ENCODE measurements around the gene PRTG. TPM values are rescaled to one million over a fixed set of nuclear protein-coding genes. Genes with fewer than 3 reads are reported as not detected.

PRTG gene
- total and polyA plus RNA-seq, 2 donors (not counting 3 experiments of a cell fraction or from before 2014, with no cell fraction given): 3.4 to 12.4 TPM

DNA sequence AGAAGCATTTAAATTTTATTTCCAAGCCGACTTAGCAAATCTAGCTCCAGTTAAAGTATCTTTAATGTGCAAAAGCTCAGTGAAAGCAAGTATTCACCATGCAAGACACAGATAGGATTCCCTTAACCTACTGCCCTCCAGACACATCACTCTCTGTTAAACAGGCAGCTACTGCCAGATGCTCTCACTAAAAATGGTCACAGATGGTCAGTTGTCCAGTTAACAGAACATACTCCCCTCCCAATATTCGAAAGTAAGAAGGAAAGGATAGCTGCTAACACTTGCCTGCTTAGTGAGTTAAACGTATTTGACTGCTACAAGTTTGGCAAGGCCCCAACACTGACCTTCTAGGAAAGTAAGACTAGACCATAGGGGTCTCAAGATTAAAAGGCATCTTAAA is 73.7 kb downstream of the PRTG start:
- intact Hi-C loops (cut with micrococcal nuclease): loop anchor here (5.0 kb wide), 1 partner anchor 73 kb away; the partner anchor contains the start of gene PRTG
- POLR2A ChIA-PET: no interaction called here
- FAIRE-seq: no peak

More for the DNA sequence above, 73.7 kb downstream of the PRTG start:
- peaks cover 0 to 2% of the 10 kb centered on the region in 2 experiments for H3K36me3 ChIP-seq (ENCODE audit: control insufficient read depth in 2 of 2, extremely low read depth in 1 of 2, insufficient read depth in 2 of 2, low read length in 2 of 2)
- no peaks in the 10 kb centered on the region for H3K9me3 ChIP-seq (replicated peaks; ENCODE audit: control insufficient read depth, insufficient read depth, low read length)
- H3K9me1 ChIP-seq (replicated peaks; ENCODE audit: control insufficient read depth, extremely low read depth, insufficient read depth, low read length): no peaks in the 10 kb centered on the region
- no peak overlapping the region for H3K27ac ChIP-seq (ENCODE audit: insufficient read depth, low read depth, low read length)
- no peak overlapping the region for H3K4me2 ChIP-seq (ENCODE audit: insufficient read depth, low read length)
- no peak for TF ChIP-seq POLR2AphosphoS5 (IDR thresholded peaks at IDR 0.05; ENCODE audit: insufficient read depth, low read depth, low read length)
- no peak for TF ChIP-seq JUN (IDR thresholded peaks at IDR 0.05; ENCODE audit: borderline replicate concordance, insufficient read depth, insufficient read length, low read depth)
- no peak for TF ChIP-seq MYC (IDR thresholded peaks at IDR 0.05; ENCODE audit: low read depth, low read length)
- TF ChIP-seq GATA2 (IDR thresholded peaks at IDR 0.05; ENCODE audit: insufficient read depth, insufficient read length, low read depth, low read length): no peak
- TF ChIP-seq POLR2A (IDR thresholded peaks at IDR 0.05; ENCODE audit: low read depth, low read length): no peak
- no peak for TF ChIP-seq MAX (IDR thresholded peaks at IDR 0.05; ENCODE audit: insufficient read depth, insufficient read length)
- TF ChIP-seq FOS (IDR thresholded peaks at IDR 0.05; ENCODE audit: borderline replicate concordance, insufficient read depth, low read length): no peak
- no peak for TF ChIP-seq CTCF (IDR thresholded peaks at IDR 0.05; ENCODE audit: extremely low read depth in 1 of 2, insufficient read depth in 1 of 2, low read depth in 1 of 2, low read length in 2 of 2)
- no peak for TF ChIP-seq EZH2 (IDR thresholded peaks at IDR 0.05; ENCODE audit: borderline replicate concordance, low read depth, low read length, severe bottlenecking)
- no TSS peak for BruUV-seq (replicated peaks)
- no peak overlapping the region for H3K9ac ChIP-seq (replicated peaks; ENCODE audit: extremely low read depth, insufficient read depth, low read length)
- CTCF ChIA-PET: interaction anchor here (0.8 to 1.8 kb wide), 7 partner anchors 15 to 130 kb away, joined by 3 to 10 read pairs (median 4); no protein-coding TSS in a partner anchor
- no peaks in the 10 kb centered on the region for H3K4me1 ChIP-seq (ENCODE audit: control insufficient read depth, extremely low read depth, insufficient read depth, low read length)
- H3K4me3 ChIP-seq (replicated peaks in 1 of 3; ENCODE audit: insufficient read depth in 1 of 3, low read depth in 1 of 3, low read length in 3 of 3): no peak overlapping the region
- H4K20me1 ChIP-seq (replicated peaks; ENCODE audit: control insufficient read depth, extremely low read depth, insufficient read depth, low read length): no peaks in the 10 kb centered on the region
- no peaks in the 10 kb centered on the region for H3K27me3 ChIP-seq (ENCODE audit: control insufficient read depth in 2 of 2, insufficient read depth in 2 of 2, low read length in 2 of 2)
- no peak for DNase-seq (ENCODE audit: low read depth, low spot score)
- dilution Hi-C loops (cut with MboI; ENCODE audit: extremely low pct_ligation_motif_present, low sequenced_read_pairs): no loop called here
- H3K79me2 ChIP-seq (ENCODE audit: control insufficient read depth, insufficient read depth, low read length): no peaks in the 10 kb centered on the region
- no peak overlapping the region for H2AFZ ChIP-seq (ENCODE audit: low read depth, low read length)

All from endothelial cell of umbilical vein (primary cell).